HCT116 (cell line): ENCODE data around the gene TRAF3IP1. TPM values are rescaled to one million over a fixed set of nuclear protein-coding genes. Genes with fewer than 3 reads are reported as not detected.

Experiments used
- ATAC-seq: fragments of 200-7000 bp; cut with Tn5 transposase; 2 replicates; pipeline ENCODE4 v1.9.1; 2020; ENCODE audit warnings: mild to moderate bottlenecking, moderate library complexity
- BruUV-seq: library from RNA; stranded (reverse); fragments of 400-500 nt; replicated peaks from 2 replicates; lab custom pipeline; 2021; lab: Mats Ljungman, UMichigan
- CTCF ChIA-PET: fragments of 300-600 bp; sonication (Branson Sonifier 250); formaldehyde crosslinking; loops from one replicate; lab custom pipeline; 2021; ENCODE audit warnings: antibody characterized with exemption; lab: Charles Lee
- POLR2A ChIA-PET: fragments of 300-600, 350-600 bp; sonication (Branson Sonifier 250); formaldehyde crosslinking; loops from one replicate; lab custom pipeline; 2021; ENCODE audit warnings: antibody characterized with exemption; lab: Charles Lee
- RAD21 ChIA-PET, 2 experiments: fragments of 300-600 bp; sonication (Branson Sonifier 250); formaldehyde crosslinking; loops; one replicate each; lab custom pipeline; 2023; ENCODE audit warnings: low total read pairs in 2 of 2; ENCODE audit not compliant: uncharacterized antibody in 2 of 2, unreplicated experiment in 2 of 2, low non-redundant PET in 1 of 2; lab: Charles Lee
- DNase-seq: peaks from one replicate; pipeline ENCODE4 v3.0.0-alpha.2; 2010; ENCODE audit warnings: low read depth, low spot score
- H2AFZ ChIP-seq: fragments of 200-600 bp; shearing (Covaris generic), sonication (generic); 2 replicates; pipeline ENCODE4 v1.6.1; 2017; ENCODE audit warnings: low read depth, mixed run types, mixed read lengths, antibody characterized with exemption, low read length; ENCODE audit not compliant: poor library complexity, severe bottlenecking
- H3K27ac ChIP-seq: 2 replicates; pipeline ENCODE4 v1.5.1; 2012; ENCODE audit warnings: low read depth, low read length
- H3K27me3 ChIP-seq: fragments of 200-600 bp; sonication (generic); 2 replicates; pipeline ENCODE4 v1.6.1; 2016; ENCODE audit warnings: mixed run types, low read length, mixed read lengths; ENCODE audit not compliant: insufficient read depth
- H3K36me3 ChIP-seq, 2 experiments: fragments of 200-500 bp in 1 of 2; fragments of 200-600 bp in 1 of 2; sonication (Bioruptor generic) in 1 of 2; sonication (generic) in 1 of 2; 2 replicates each; pipeline versions ENCODE4 v1.5.1 to v1.6.1; 2014 to 2016; ENCODE audit warnings: low read length in 2 of 2, inconsistent platforms in 1 of 2, mixed read lengths in 1 of 2, mixed run types in 1 of 2; ENCODE audit not compliant: insufficient read depth in 2 of 2, control insufficient read depth in 1 of 2
- H3K4me1 ChIP-seq, 2 experiments: fragments of 200-600 bp in 1 of 2; sonication (generic) in 1 of 2; 2 replicates each; pipeline versions ENCODE4 v1.5.1 to v1.6.1; 2012 to 2017; ENCODE audit warnings: low read length in 2 of 2, inconsistent platforms in 1 of 2, mild to moderate bottlenecking in 1 of 2, mixed read lengths in 1 of 2, mixed run types in 1 of 2, moderate library complexity in 1 of 2; ENCODE audit not compliant: insufficient read depth in 2 of 2, control insufficient read depth in 1 of 2
- H3K4me2 ChIP-seq: fragments of 200-600 bp; sonication (generic); 2 replicates; pipeline ENCODE4 v1.6.1; 2017; ENCODE audit warnings: mixed run types, low read length, mixed read lengths
- H3K4me3 ChIP-seq, 2 experiments: fragments of 200-600 bp in 1 of 2; sonication (generic) in 1 of 2; replicated peaks in 1 of 2; 2 replicates each; pipeline ENCODE4 v1.5.1; 2011 to 2016; ENCODE audit warnings: low read length in 2 of 2, control low read depth in 1 of 2, low read depth in 1 of 2, mild to moderate bottlenecking in 1 of 2, mixed read lengths in 1 of 2, mixed run types in 1 of 2
- H3K79me2 ChIP-seq: fragments of 200-600 bp; sonication (generic); 2 replicates; pipeline ENCODE4 v1.6.1; 2017; ENCODE audit warnings: mild to moderate bottlenecking, mixed run types, low read length, moderate library complexity, mixed read lengths; ENCODE audit not compliant: insufficient read depth
- H3K9ac ChIP-seq: fragments of 200-600 bp; sonication (generic); 2 replicates; pipeline ENCODE4 v1.6.1; 2016; ENCODE audit warnings: low read length, mixed read lengths
- H3K9me2 ChIP-seq: fragments of 200-600 bp; sonication (generic), shearing (Covaris generic); 2 replicates; pipeline ENCODE4 v1.6.1; 2017; ENCODE audit warnings: mixed run types, mild to moderate bottlenecking, moderate library complexity; ENCODE audit not compliant: insufficient read depth
- H3K9me3 ChIP-seq, 2 experiments: fragments of 200-500 bp in 1 of 2; fragments of 200-600 bp in 1 of 2; sonication (Bioruptor generic) in 1 of 2; sonication (generic) in 1 of 2; 2 replicates each; pipeline ENCODE4 v1.6.1; 2014 to 2017; ENCODE audit warnings: low read length in 2 of 2, mixed read lengths in 2 of 2, inconsistent platforms in 1 of 2, low read depth in 1 of 2, mild to moderate bottlenecking in 1 of 2, mixed run types in 1 of 2, moderate library complexity in 1 of 2; ENCODE audit not compliant: control insufficient read depth in 1 of 2, insufficient read depth in 1 of 2
- H4K20me1 ChIP-seq: fragments of 200-600 bp; sonication (generic), shearing (Covaris generic); 2 replicates; pipeline ENCODE4 v1.6.1; 2017; ENCODE audit warnings: mixed run types, mild to moderate bottlenecking, moderate library complexity; ENCODE audit not compliant: insufficient read depth
- EGR1 ChIP-seq: IDR thresholded peaks from 2 replicates; pipeline ENCODE4 v1.6.1; 2012; ENCODE audit warnings: low read depth
- ELF1 ChIP-seq: IDR thresholded peaks from 2 replicates; pipeline ENCODE4 v1.6.1; 2012; ENCODE audit warnings: low read depth, borderline replicate concordance
- EZH2 ChIP-seq: fragments of 200-600 bp; sonication (generic); IDR thresholded peaks from 2 replicates; pipeline ENCODE4 v1.6.1; 2017; ENCODE audit warnings: antibody characterized with exemption, mixed run types
- EZH2phosphoT487 ChIP-seq: fragments of 200-600 bp; IDR thresholded peaks from 2 replicates; pipeline ENCODE4 v1.6.1; 2018; ENCODE audit warnings: antibody characterized with exemption, borderline replicate concordance
- FOSL1 ChIP-seq: IDR thresholded peaks from 2 replicates; pipeline ENCODE4 v1.6.1; 2012; ENCODE audit warnings: low read depth
- JUND ChIP-seq: IDR thresholded peaks from 2 replicates; pipeline ENCODE4 v1.6.1; 2012
- POLR2A ChIP-seq: IDR thresholded peaks from 2 replicates; pipeline ENCODE4 v1.7.0; 2011; ENCODE audit warnings: borderline replicate concordance; ENCODE audit not compliant: insufficient read depth, insufficient read length; ENCODE audit errors: extremely low read depth
- POLR2AphosphoS5 ChIP-seq: IDR thresholded peaks from 2 replicates; pipeline ENCODE4 v1.6.1; 2011; ENCODE audit warnings: mild to moderate bottlenecking, low read depth, low read length, moderate library complexity
- RAD21 ChIP-seq: IDR thresholded peaks from 2 replicates; pipeline ENCODE4 v1.6.1; 2012; ENCODE audit warnings: low read depth, mild to moderate bottlenecking
- REST ChIP-seq: IDR thresholded peaks from 2 replicates; pipeline ENCODE4 v1.6.1; 2012; ENCODE audit warnings: low read depth
- SP1 ChIP-seq: IDR thresholded peaks from 2 replicates; pipeline ENCODE4 v1.6.1; 2012; ENCODE audit warnings: low read depth
- SRF ChIP-seq: IDR thresholded peaks from 2 replicates; pipeline ENCODE4 v1.6.1; 2012; ENCODE audit warnings: low read depth
- TCF7L2 ChIP-seq: IDR thresholded peaks from 2 replicates; pipeline ENCODE4 v1.7.0; 2011; ENCODE audit warnings: borderline replicate concordance, inconsistent platforms; ENCODE audit not compliant: insufficient read depth, insufficient read length; ENCODE audit errors: extremely low read depth
- YY1 ChIP-seq: IDR thresholded peaks from 2 replicates; pipeline ENCODE4 v1.6.1; 2011; ENCODE audit warnings: low read length, low read depth, moderate library complexity, mild to moderate bottlenecking; ENCODE audit not compliant: insufficient replicate concordance; ENCODE audit errors: extremely low read depth
- ZFX ChIP-seq: fragments of 450-650 bp; IDR thresholded peaks from 2 replicates; pipeline ENCODE4 v1.6.1; 2017
- intact Hi-C: fragments of 100-400 bp; cut with micrococcal nuclease; formaldehyde crosslinking; loops from 2 replicates; pipeline ENCODE4 v1.10.0; 2022
- total RNA-seq: library from RNA; stranded (reverse); gene quantifications from one replicate; pipeline ENCODE4 v1.2.1, GENCODE V29; 2021; ENCODE audit not compliant: unreplicated experiment
- TF ChIP-seq, protein P1 (sequence below): IDR thresholded peaks from 2 replicates; pipeline ENCODE4 v1.6.1; 2012
- TF ChIP-seq, protein P2 (sequence below): IDR thresholded peaks from 2 replicates; pipeline ENCODE4 v1.6.1; 2012

TRAF3IP1 gene
- total RNA-seq, 1 experiment from 2014 or later = 19.4 TPM

GRCh38 chr2:238391042-238391689 is 70.8 kb downstream of the TRAF3IP1 start:
- ChIA-PET CTCF (no interaction called here), RAD21 (no interaction called here), POLR2A (no interaction called here)
- H4K20me1 ChIP-seq = no peaks in the 10 kb centered on the region
- no peak for DNase-seq
- no peaks in the 10 kb centered on the region for H3K36me3 ChIP-seq
- no peaks in the 10 kb centered on the region for H3K9me3 ChIP-seq
- H3K9ac ChIP-seq = no peak overlapping the region
- H3K4me2 ChIP-seq = no peak overlapping the region
- no peaks in the 10 kb centered on the region for H3K9me2 ChIP-seq
- no peaks in the 10 kb centered on the region for H3K4me1 ChIP-seq
- TF ChIP-seq, protein P1, sequence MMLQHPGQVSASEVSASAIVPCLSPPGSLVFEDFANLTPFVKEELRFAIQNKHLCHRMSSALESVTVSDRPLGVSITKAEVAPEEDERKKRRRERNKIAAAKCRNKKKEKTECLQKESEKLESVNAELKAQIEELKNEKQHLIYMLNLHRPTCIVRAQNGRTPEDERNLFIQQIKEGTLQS = no peak
- TF ChIP-seq FOSL1 (no peak), YY1 (no peak), RAD21 (no peak), SP1 (no peak), EZH2 (no peak), SRF (no peak), ZFX (no peak), POLR2A (no peak), EGR1 (no peak), JUND (no peak)
- TF ChIP-seq, protein P2, sequence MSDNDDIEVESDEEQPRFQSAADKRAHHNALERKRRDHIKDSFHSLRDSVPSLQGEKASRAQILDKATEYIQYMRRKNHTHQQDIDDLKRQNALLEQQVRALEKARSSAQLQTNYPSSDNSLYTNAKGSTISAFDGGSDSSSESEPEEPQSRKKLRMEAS = no peak
- H3K4me3 ChIP-seq = no peak overlapping the region
- H2AFZ ChIP-seq = no peak overlapping the region
- intact Hi-C loops = no loop called here
- no peak for ATAC-seq
- no peaks in the 10 kb centered on the region for H3K79me2 ChIP-seq
- BruUV-seq = no TSS peak
- H3K27ac ChIP-seq = no peak overlapping the region
- no peaks in the 10 kb centered on the region for H3K27me3 ChIP-seq

DNA sequence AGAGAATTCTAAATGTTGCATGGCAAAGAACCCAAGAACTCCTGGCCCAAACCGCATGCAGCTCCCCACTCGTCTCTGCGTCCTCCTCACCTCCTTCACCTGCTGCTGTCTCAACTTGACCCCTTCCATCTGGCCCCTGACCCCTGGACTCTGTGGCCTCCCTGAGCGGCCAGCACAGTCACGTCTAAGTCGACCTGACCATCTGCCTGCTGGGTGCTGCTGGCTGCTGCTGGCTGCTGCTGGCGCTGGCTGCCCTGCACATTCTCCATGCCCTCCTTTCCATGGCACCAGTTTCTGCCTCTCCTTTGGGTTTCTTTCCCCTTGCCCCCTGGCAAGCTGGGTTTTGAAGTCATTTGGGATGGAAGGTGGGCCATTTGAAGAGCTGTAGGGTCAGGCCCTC is 76.3 kb downstream of the TRAF3IP1 start:
- DNase-seq (no peak), ATAC-seq (no peak)
- no peaks in the 10 kb centered on the region for H4K20me1 ChIP-seq
- H3K4me1 ChIP-seq = no peaks in the 10 kb centered on the region
- no peaks in the 10 kb centered on the region for H3K79me2 ChIP-seq
- no peak overlapping the region for H3K9ac ChIP-seq
- no TSS peak for BruUV-seq
- ChIA-PET RAD21 (no interaction called here), CTCF (no interaction called here), POLR2A (no interaction called here)
- no peaks in the 10 kb centered on the region for H3K27me3 ChIP-seq
- H2AFZ ChIP-seq = no peak overlapping the region
- intact Hi-C loops = no loop called here
- H3K9me2 ChIP-seq = no peaks in the 10 kb centered on the region
- no peak overlapping the region for H3K4me2 ChIP-seq
- no peaks in the 10 kb centered on the region for H3K9me3 ChIP-seq
- H3K36me3 ChIP-seq = no peaks in the 10 kb centered on the region
- no peak overlapping the region for H3K27ac ChIP-seq
- no peak overlapping the region for H3K4me3 ChIP-seq
- TF ChIP-seq TCF7L2 (no peak), POLR2AphosphoS5 (no peak), FOSL1 (no peak), EZH2phosphoT487 (no peak), EGR1 (no peak), REST (no peak), ELF1 (no peak), JUND (no peak), SP1 (no peak), POLR2A (no peak)
